ENCODE data around the gene PRG3.

Gene PRG3

DNA sequence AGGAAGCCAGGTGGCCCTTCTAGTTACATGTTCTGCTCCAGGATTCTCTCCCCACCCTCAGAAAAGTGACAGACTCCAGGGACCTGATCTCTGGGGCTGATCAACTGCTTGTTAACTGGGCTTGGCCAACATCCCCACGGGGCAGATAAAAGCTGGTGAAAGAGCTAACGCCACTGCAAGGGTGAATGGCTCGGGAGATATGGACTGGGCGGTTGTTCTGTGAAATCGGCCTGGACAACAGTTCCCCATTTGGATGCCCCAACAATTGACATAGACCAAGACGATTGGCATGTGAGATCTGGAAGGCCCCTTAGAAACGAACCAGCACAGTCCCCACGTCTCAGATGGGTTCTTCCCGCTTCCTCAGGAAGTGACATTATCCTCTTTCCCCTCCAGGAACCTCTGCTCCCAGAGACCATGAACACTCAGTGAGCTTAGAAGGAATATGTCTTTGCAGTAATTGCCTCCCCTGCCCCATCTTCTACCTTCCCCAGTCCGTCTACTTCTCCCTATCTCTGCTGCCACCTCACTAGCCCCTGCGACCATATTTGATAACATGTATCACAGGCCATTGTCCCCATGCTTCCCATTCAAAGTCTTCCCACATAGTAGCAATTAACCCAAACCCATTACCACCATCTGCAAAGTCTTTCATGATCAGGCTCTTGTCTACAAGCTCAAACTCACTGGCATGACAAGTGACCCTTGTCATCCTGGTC lies 15.1 kb upstream of the PRG3 start:
- TF ChIP-seq, protein P1, sequence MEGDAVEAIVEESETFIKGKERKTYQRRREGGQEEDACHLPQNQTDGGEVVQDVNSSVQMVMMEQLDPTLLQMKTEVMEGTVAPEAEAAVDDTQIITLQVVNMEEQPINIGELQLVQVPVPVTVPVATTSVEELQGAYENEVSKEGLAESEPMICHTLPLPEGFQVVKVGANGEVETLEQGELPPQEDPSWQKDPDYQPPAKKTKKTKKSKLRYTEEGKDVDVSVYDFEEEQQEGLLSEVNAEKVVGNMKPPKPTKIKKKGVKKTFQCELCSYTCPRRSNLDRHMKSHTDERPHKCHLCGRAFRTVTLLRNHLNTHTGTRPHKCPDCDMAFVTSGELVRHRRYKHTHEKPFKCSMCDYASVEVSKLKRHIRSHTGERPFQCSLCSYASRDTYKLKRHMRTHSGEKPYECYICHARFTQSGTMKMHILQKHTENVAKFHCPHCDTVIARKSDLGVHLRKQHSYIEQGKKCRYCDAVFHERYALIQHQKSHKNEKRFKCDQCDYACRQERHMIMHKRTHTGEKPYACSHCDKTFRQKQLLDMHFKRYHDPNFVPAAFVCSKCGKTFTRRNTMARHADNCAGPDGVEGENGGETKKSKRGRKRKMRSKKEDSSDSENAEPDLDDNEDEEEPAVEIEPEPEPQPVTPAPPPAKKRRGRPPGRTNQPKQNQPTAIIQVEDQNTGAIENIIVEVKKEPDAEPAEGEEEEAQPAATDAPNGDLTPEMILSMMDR (IDR thresholded peaks at IDR 0.05; ENCODE audit: insufficient read depth, missing control alignments) = no peak
- no peak for FAIRE-seq
- no peak for DNase-seq (ENCODE audit: insufficient read length, low spot score)

DNA sequence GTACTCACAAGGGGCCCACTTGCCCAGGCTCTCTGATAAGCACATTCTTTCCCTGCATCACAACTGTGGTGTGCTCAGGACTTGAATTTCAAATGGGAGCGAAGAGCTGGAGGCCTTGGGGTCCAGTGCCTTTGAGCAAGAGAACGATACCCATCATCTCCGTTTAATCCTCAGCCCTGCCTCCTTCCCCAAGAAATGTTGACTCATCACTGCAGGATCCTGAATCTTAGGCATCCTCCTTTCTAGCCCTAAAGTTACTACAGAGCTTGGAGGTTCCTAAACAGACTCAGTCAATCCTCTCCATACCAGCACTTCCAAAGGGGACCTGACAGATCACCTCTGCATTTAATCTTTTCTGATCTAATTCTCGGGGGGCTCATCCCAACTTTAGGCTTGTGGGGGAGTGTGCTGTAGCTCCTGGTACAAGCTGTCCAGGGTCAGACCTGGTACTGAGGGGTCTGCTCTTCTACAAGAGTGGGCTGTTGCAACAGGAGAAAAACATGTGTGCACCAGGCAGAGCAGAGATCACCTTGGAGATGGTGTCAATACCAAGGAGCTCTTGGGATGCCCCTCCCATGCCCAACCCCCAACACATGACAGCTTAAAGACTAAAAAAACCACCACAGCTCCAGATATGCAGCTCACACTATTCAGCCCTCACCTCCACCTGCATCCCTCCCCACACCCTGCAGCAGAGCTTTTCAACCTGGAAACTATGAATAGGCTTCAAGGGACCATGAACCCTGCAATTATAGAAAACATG lies 13.4 kb upstream of the PRG3 start:
- DNase-seq (ENCODE audit: insufficient read length, low spot score) = no peak
- TF ChIP-seq, protein P1 (IDR thresholded peaks at IDR 0.05; ENCODE audit: insufficient read depth, missing control alignments) = no peak
- FAIRE-seq = no peak

DNA sequence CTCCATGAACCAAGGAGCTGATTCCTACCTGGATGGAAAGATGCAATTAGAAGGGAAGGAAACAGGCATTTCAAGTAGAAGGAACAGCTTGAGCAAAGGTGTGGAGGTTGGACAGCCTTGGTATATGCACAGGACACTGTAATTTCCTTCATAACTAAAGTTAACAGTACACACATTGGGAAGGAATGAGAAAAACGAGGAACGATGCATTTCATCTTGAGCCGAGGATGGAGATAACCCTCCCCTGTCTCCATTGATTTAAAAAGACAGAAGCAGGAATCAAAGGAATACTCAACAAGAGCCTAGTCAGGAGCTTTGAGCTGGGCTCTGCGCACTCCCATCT lies 11.8 kb upstream of the PRG3 start:
- no peak for FAIRE-seq
- TF ChIP-seq, protein P1 (IDR thresholded peaks at IDR 0.05; ENCODE audit: insufficient read depth, missing control alignments) = no peak
- no peak for DNase-seq (ENCODE audit: insufficient read length, low spot score)

DNA sequence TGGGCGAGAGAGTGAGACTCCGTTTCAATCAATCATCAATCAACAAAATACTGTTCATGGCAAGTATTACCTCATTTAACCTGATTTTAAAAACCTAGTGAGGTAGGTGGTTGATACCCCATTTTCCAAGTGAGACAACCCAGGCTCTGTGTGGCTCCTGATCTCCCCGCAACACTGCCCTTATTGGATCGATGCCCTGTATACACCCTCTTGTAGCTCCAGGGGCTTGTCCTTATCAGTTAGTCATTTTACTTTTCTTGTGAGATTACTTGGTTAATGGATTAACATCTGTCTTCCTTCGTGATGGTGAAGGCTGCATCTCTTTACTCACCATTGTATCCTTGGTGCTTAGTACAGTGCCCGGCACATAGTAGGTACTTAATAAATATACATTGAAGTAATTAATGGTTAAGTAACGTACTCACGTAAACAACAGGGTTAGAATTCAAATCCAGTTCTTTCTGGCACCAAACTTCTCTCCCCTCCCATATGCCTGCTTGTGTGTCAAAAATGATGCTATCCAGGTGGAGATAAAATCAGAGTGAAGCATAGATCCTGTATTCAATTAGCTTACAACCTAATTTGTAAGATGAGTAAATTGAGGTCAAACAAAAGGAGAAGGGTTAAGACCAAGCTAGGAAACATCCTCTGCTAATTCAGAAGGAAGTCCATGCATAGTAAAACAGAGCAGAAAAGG lies 11.3 kb upstream of the PRG3 start:
- TF ChIP-seq, protein P1 (IDR thresholded peaks at IDR 0.05; ENCODE audit: insufficient read depth, missing control alignments) = no peak
- DNase-seq (ENCODE audit: insufficient read length, low spot score) (no peak), FAIRE-seq (no peak)

DNA sequence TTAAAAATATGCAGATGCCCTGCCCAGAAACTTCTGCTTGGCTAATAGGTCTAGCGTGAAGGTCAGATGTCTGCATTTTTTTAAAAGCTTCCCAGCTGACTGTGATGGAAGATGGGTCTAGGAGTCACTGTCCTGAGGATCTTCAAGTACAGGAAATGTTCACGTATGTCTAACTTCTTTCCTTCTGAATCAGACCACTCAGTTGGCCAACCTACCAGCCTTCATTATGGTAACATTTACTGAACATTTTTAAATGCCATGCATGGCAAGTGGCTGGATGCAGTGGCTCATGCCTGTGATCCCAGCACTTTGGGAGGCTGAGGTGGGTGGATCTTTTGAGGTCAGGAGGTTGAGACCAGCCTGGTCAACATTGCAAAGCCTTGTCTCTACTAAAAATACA lies 10.6 kb upstream of the PRG3 start:
- DNase-seq (ENCODE audit: insufficient read length, low spot score) (no peak), FAIRE-seq (no peak)
- TF ChIP-seq, protein P1 (IDR thresholded peaks at IDR 0.05; ENCODE audit: insufficient read depth, missing control alignments) = no peak

DNA sequence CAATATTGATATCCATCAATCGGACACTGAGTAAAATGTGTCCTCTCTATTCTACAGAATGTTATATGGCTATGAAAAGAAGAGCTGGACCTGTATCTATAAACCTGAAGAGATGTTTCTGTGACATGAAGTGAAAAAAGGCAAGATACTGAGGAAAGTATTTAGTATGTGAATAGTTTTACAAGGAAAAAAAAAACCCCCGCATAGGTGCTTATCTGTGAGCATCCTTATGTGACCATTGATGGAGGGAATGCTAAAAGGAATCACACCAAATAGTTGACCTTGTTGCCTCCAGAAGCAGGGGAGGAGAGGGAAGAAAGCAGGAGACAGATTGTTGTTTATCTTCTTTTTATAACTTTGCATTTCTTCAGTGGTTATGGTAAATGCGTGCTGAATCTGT lies 10.2 kb upstream of the PRG3 start:
- TF ChIP-seq, protein P1 (IDR thresholded peaks at IDR 0.05; ENCODE audit: insufficient read depth, missing control alignments) = no peak
- no peak for FAIRE-seq

More for the DNA sequence above, 10.2 kb upstream of the PRG3 start:
- no peak for DNase-seq (ENCODE audit: insufficient read length, low spot score)

Data from D721Med (cell line).